ENCODE data around the gene DDX10. TPM values are rescaled to one million over a fixed set of nuclear protein-coding genes. Genes with fewer than 3 reads are reported as not detected.
"Not testable (repeated sequence)": the region's sequence is repeated elsewhere in the genome, so short reads cannot be mapped to it uniquely, and the experiment has no call there.

DDX10 gene
- total and polyA plus RNA-seq, 8 donors: 16.5 to 32.8 (median 28.9) TPM

- Histone ChIP-seq H3K4me3 (no peak overlapping the region), H3K9me3 (peaks cover 0 to 11% of the 10 kb centered on the region in 2 donors), H3K4me1 (no peaks in the 10 kb centered on the region), H3K36me3 (no peaks in the 10 kb centered on the region), H3K27ac (no peak overlapping the region), H3K27me3 (no peaks in the 10 kb centered on the region)
- no peak for TF ChIP-seq CTCF (IDR thresholded peaks at IDR 0.05)
- intact Hi-C loops (cut with DNase I): no loop called here
- no peak for DNase-seq
- ATAC-seq: no peak
Measured at GRCh38 chr11:108629274-108629673, 35.6 kb upstream of the DDX10 start.

GRCh38 chr11:108632041-108632704, 32.7 kb upstream of the DDX10 start:
- Histone ChIP-seq H3K4me1 (no peaks in the 10 kb centered on the region), H3K36me3 (no peaks in the 10 kb centered on the region), H3K27ac (no peak overlapping the region), H3K9me3 (peaks cover 0 to 11% of the 10 kb centered on the region in 2 donors), H3K27me3 (no peaks in the 10 kb centered on the region), H3K4me3 (no peak overlapping the region)
- TF ChIP-seq CTCF (IDR thresholded peaks at IDR 0.05): no peak
- no peak for ATAC-seq
- intact Hi-C loops (cut with DNase I): no loop called here
- DNase-seq: no peak

GRCh38 chr11:108635106-108635505, 29.8 kb upstream of the DDX10 start:
- DNase-seq (no peak), ATAC-seq (peak; percentile 89)
- Histone ChIP-seq H3K9me3 (no peaks in the 10 kb centered on the region), H3K27me3 (no peaks in the 10 kb centered on the region), H3K27ac (no peak overlapping the region), H3K4me3 (no peak overlapping the region), H3K4me1 (no peaks in the 10 kb centered on the region), H3K36me3 (no peaks in the 10 kb centered on the region)
- intact Hi-C loops (cut with DNase I): no loop called here
- no peak for TF ChIP-seq CTCF (IDR thresholded peaks at IDR 0.05)

GRCh38 chr11:108636222-108636621, 28.6 kb upstream of the DDX10 start:
- Histone ChIP-seq H3K27ac (no peak overlapping the region), H3K9me3 (no peaks in the 10 kb centered on the region), H3K4me1 (no peaks in the 10 kb centered on the region), H3K36me3 (no peaks in the 10 kb centered on the region), H3K27me3 (no peaks in the 10 kb centered on the region), H3K4me3 (no peak overlapping the region)
- TF ChIP-seq CTCF (IDR thresholded peaks at IDR 0.05): no peak
- no peak for DNase-seq
- no peak for ATAC-seq
- intact Hi-C loops (cut with DNase I): no loop called here

GRCh38 chr11:108639146-108639545, 25.7 kb upstream of the DDX10 start:
- H3K27me3 ChIP-seq: no peaks in the 10 kb centered on the region
- ATAC-seq: no peak
- H3K36me3 ChIP-seq: no peaks in the 10 kb centered on the region
- no peak for DNase-seq
- intact Hi-C loops (cut with DNase I): no loop called here
- no peaks in the 10 kb centered on the region for H3K9me3 ChIP-seq
- no peaks in the 10 kb centered on the region for H3K4me1 ChIP-seq
- no peak for TF ChIP-seq CTCF (IDR thresholded peaks at IDR 0.05)
- H3K4me3 ChIP-seq: no peak overlapping the region
- no peak overlapping the region for H3K27ac ChIP-seq

GRCh38 chr11:108641752-108642151, 23.1 kb upstream of the DDX10 start:
- H3K9me3 ChIP-seq; H3K4me1 ChIP-seq; H3K36me3 ChIP-seq; ATAC-seq; DNase-seq; H3K27ac ChIP-seq; H3K27me3 ChIP-seq; intact Hi-C loops (cut with DNase I); H3K4me3 ChIP-seq: not testable (repeated sequence)

Measured in left lung (tissue), 10 donors.